H1 (cell line): ENCODE results near the gene MSL1. TPM values are rescaled to one million over a fixed set of nuclear protein-coding genes. Genes with fewer than 3 reads are reported as not detected.

Source experiments
- BCL11A ChIP-seq, 2 experiments: IDR thresholded peaks; one replicate each; pipeline ENCODE4 v1.6.1; 2011; ENCODE audit warnings: low read depth in 2 of 2, low read length in 2 of 2, mild to moderate bottlenecking in 2 of 2
- RXRA ChIP-seq: IDR thresholded peaks from 2 replicates; pipeline ENCODE4 v1.6.1; 2011; ENCODE audit warnings: low read depth, mild to moderate bottlenecking, low read length, moderate library complexity; ENCODE audit not compliant: insufficient read depth
- polyA plus RNA-seq, 7 experiments: library from polyadenylated mRNA; depleted of rRNA in 3 of 7; stranded (reverse) in 5 of 7; unstranded in 2 of 7; fragments of >200 nt in 5 of 7; fragments of 200-250 nt in 2 of 7; gene quantifications; 1 replicate in 5 of 7; 2 replicates in 1 of 7; 4 replicates in 1 of 7; pipeline versions ENCODE4 v1.2.1 to v1.2.3, GENCODE V29; 2011 to 2013; ENCODE audit warnings: missing spikeins in 2 of 7, mixed read lengths in 2 of 7
- total RNA-seq: library from RNA; stranded (reverse); fragmentation: NEBNext Ultra II Directional; extraction: Animal tissue kit (Norgen Biotek cat#: 25700); gene quantifications from 2 replicates; pipeline ENCODE4 v1.2.1, GENCODE V29; 2021

Gene MSL1
- total and polyA plus RNA-seq, 2 of the 8 experiments (the other 6 are each of a cell fraction or from before 2014, with no cell fraction given): 24.1 to 66.5 TPM

- TF ChIP-seq RXRA (no peak), BCL11A (IDR thresholded peaks at IDR 0.05; ENCODE audit: low read depth in 2 of 2, low read length in 2 of 2) (no peak)
- TF ChIP-seq, all 59 proteins: peak for 0
Observed at GRCh38 chr17:40173091-40173777, 51.5 kb downstream of the MSL1 start (continued).
